ENCODE results near the gene KPTN.

DNA sequence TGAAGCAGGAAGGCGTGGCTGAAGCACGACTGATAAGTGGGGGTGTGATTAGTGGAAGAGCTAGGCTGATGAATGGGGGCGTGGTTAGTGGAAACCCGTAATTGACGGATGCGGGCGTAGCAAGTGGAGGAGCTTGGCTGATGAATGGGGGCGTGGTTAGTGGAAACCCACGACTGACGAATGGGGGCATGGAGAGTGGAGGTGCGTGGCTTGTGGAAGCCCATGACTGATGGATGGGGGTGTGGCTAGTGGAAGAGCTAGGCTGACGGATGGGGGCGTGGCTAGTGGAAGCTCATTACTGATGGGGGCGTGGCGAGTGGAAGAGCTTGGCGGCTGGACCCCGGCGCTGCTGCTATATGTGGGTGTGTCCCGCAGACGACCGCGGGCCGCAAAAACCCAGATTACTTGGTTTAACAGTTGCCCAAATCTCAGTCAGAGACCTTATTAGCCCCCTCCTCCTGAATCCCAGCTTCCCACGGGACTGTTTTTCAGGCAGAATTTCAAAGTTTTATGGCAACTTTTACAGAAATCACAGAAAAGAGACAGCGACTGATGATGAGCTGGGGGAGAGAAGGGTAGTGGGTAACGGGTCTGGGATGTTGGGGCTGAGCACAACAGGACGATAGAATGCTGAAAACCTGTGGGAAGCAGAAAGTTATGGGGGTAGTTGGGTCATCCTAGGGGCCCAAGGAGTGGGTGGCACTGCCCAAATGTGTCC lies 55.7 kb downstream of the KPTN start:
- TF ChIP-seq, protein P1, sequence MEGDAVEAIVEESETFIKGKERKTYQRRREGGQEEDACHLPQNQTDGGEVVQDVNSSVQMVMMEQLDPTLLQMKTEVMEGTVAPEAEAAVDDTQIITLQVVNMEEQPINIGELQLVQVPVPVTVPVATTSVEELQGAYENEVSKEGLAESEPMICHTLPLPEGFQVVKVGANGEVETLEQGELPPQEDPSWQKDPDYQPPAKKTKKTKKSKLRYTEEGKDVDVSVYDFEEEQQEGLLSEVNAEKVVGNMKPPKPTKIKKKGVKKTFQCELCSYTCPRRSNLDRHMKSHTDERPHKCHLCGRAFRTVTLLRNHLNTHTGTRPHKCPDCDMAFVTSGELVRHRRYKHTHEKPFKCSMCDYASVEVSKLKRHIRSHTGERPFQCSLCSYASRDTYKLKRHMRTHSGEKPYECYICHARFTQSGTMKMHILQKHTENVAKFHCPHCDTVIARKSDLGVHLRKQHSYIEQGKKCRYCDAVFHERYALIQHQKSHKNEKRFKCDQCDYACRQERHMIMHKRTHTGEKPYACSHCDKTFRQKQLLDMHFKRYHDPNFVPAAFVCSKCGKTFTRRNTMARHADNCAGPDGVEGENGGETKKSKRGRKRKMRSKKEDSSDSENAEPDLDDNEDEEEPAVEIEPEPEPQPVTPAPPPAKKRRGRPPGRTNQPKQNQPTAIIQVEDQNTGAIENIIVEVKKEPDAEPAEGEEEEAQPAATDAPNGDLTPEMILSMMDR (IDR thresholded peaks at IDR 0.05), result no peak
- TF ChIP-seq POLR2A (IDR thresholded peaks at IDR 0.05), result no peak

Measured in body of pancreas (tissue), 4 donors.